LoVo (cell line): ENCODE results near the gene CERT1.
"Not testable (repeated sequence)": the region's sequence is repeated elsewhere in the genome, so short reads cannot be mapped to it uniquely, and the experiment has no call there.

Source experiments
- DNase-seq: peaks from one replicate; pipeline ENCODE4 v3.0.0-alpha.2; 2016; ENCODE audit warnings: low spot score

CERT1 gene

DNA sequence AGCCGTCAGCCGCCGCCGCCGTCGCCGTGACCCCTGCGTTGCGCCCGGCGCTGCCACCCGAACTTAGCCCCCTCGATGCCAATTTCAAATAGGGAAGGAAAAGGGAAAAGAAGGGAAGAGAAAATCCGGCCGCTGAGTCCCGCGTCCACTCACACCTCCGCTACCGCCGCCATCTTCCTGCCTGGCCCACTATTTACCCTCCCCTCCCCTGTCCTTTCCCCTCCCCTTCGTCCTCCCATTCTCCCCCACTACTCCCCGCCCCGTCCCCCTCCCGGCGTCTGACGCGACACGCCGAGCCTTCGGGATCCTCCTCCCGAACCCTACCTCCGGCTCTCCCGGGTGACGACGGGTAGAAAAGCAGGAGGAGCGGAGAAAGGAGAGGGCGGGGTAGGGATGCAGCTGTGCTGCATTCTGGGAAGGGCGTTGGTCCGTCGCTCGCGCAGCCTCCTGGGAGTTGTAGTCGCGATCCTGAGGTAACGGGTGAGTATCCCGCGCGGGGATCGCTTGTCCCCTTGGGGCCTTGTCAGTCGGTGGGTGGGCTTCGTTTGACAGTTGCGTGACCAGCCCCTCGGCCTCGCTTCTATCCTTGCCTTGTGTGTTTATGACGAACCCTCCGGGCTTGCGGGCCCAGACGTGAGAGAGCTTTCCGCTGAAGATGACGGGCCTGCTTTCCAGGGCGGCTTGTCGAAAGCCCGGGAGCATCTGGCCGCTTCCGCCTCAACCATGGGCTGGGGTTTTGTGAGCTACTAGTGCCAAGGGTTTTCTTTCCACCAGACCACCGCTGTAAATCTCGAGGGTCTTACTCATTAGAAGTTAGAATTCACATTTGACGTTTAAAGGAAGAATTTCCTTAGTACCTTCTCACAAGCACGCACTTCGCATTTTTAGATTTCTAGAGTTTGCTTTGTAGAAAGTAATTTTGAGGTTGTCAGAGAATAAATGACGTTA is at the start of gene CERT1, which contains the start of gene POLK:
Gene CERT1 (minus strand): TSS at position 195 of the 948 bp plus-strand sequence. CDS start 422 bp downstream, outside the sequence.
Gene POLK (plus strand): TSS at position 457 of the 948 bp plus-strand sequence.
- DNase-seq: peak; percentile 99

GRCh38 chr5:75560655-75561054 is 49.2 kb upstream of the CERT1 start:
- DNase-seq: not testable (repeated sequence)

DNA sequence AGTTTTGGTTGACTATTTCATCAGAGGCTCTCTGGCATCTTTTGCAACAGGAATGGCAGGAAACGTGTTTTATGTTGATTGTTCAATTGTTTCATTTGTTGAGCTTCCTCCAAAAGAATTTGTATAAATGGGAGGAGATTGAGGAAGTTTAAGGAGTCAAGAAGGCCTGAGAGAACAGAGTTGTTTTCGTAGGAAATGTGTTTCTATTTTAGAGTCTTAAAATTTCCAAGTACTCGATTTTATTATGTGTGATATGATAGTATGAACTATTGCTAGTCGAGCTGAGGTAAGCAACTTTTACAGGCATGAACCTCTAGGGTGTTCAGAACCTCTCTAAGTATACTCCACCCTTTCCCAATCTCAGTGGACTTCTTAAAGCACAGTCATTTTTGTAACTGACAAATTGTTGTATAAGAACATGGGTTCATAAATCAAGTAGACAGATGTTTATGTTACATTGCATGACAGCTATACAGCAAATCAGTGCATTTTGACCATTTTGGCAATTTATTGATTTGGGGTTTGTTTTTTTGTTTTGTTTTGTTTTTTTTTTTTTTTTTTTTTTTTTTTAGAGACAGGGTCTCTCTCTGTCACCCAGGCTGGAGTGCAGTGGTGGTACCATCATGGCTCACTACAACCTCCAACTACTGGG is 47.7 kb upstream of the CERT1 start:
- no peak for DNase-seq

- DNase-seq: no peak
Measured at GRCh38 chr5:75558221-75558620, 46.8 kb upstream of the CERT1 start.

DNA sequence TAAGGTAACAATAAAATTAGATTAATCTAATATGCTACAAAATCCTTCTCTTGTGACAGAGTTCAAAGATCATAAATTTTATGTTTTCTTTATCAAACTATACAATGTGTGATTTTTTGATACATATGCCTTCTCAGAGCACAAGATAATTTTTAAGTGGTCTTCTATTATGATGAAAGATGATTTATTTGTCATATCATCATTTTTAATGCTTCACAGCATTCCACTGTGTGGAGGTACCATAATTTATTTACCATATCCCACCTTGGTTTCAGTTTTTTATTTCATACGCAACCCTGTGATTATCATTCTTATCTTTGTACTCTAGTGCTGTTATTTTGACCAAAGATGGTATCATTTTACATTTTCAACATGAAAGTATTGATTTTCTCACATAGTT is 41.9 kb upstream of the CERT1 start:
- DNase-seq: no peak

DNA sequence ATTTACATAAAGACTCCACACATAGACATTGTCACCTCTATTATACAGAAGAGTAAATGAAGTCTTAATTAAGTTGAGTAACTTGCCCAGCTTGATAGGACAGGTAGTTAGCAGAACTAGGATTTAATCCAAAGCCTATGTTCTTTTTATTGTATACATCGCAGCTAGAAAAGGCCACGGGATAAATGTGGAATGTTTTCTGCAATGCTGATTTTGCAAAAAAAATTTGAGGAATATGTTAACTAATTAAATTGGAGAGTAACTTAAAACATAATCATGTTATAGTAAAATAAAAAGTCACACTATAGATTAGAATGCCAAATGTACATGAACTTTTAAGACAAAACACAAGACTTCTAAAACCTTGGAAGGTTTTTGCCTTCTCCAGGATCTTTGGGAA is 41.3 kb upstream of the CERT1 start:
- DNase-seq: no peak

DNA sequence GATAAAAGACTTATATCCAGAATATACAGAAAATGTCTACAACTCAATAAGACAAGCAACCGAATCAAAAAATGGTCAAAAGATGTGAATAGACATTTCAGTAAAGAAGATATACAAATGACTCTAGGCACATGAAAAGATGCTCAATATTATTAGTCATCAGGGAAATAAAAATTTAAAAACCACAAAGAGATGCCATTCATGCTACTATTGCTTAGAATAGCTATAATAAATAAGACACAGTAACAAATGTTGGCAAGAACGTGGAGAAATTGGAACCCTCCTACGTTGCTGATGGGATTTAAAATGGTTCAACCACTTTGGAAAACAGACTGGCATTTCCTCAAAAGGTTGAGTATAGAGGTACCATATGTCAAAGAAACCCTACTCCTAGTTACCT is 40.0 kb upstream of the CERT1 start:
- no peak for DNase-seq

GRCh38 chr5:75550597-75550996 is 39.2 kb upstream of the CERT1 start:
- no peak for DNase-seq

DNA sequence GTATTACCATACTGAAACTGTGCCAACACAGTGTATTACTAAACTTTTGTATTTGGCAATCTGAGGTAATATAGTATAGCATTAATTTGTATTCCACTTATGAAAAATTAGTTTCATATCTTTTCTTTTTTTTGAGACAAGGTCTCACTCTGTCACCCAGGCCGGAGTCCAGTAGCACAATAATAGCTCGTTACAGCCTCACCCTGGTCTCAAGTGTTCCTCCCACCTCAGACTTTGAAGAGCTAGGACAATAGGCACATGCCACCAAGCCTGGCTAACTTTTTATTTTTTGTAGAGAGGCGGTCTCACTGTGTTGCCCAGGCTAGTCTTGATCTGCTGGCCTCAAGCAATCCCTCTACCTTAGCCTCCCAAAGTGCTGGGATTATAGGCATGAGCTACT is 36.4 kb upstream of the CERT1 start:
- DNase-seq: no peak

- no peak for DNase-seq
Measured at GRCh38 chr5:75546830-75547229, 35.4 kb upstream of the CERT1 start.

- no peak for DNase-seq
Measured at GRCh38 chr5:75545131-75545530, 33.7 kb upstream of the CERT1 start.

DNA sequence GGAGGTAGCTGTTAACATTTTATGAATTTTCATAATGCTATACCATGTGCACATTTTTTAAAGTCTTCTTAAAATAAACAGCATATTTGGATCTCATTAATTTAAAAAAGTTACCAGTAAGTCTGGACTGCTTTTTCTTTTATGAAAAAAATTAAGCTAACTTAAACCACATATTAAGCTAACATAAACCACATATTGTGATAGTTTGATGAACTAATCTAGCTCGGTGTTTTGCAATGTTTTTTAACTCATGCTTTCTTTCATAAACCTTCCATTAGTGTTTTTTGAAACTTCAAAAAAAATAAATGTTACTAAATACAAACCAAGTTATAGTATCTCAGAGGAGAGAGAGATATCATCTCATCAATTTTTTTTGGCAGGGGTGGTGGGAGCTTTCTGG is 26.8 kb upstream of the CERT1 start:
- DNase-seq: no peak

- no peak for DNase-seq
Measured at GRCh38 chr5:75536694-75537360, 25.4 kb upstream of the CERT1 start.

- DNase-seq: no peak
Measured at GRCh38 chr5:75536147-75536546, 24.7 kb upstream of the CERT1 start.

DNA sequence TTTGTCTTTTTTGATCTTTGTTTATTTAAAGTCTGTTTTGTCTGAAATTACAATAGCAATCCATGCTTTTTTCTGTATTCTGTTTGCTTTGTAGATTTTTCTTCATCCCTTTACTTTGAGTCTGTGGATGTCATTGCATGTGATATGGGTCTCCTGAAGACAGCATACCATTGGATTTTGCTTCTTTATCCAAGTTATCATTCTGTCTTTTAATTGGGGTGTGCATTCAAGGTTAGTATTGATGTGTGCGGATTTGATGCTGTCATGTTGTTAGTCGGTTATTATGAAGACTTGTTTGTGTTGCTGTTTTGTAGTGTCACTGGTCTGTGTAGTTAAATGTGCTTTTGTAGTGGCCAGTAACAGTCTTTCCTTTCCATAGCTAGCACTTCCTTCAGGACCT is 23.3 kb upstream of the CERT1 start:
- no peak for DNase-seq

GRCh38 chr5:75533716-75534115 is 22.3 kb upstream of the CERT1 start:
- not testable (repeated sequence) for DNase-seq

- no peak for DNase-seq
Measured at GRCh38 chr5:75532190-75532589, 20.8 kb upstream of the CERT1 start.

DNA sequence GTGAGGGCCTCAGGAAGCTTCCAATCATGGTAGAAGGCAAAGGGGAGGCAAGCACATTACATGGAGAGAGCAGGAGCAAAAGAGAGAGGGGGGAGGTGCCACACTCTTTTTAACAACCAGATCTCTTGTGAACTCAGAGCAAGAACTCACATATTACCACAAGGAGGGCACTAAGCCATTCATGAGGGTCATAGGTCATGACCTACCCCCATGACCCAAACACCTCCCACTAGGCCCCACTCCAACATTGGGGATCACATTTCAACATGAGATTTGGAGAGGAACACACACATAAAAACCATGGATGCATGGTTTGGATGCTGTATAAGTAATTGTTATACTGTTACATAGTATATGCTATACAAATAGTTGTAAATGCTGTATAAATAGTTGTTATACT is 17.8 kb upstream of the CERT1 start:
- no peak for DNase-seq

- no peak for DNase-seq
Measured at GRCh38 chr5:75526070-75526469, 14.6 kb upstream of the CERT1 start.

- no peak for DNase-seq
Measured at GRCh38 chr5:75525344-75525743, 13.9 kb upstream of the CERT1 start.

- DNase-seq: no peak
Measured at GRCh38 chr5:75524591-75524990, 13.2 kb upstream of the CERT1 start.

GRCh38 chr5:75524071-75524470 is 12.6 kb upstream of the CERT1 start:
- DNase-seq: no peak

- no peak for DNase-seq
Measured at GRCh38 chr5:75523275-75523674, 11.8 kb upstream of the CERT1 start.
